PC-3 (cell line): ENCODE data around the gene PDE11A.

ENCODE experiments used
- EZH2 ChIP-seq: fragments of 300-600 bp; sonication (generic); IDR thresholded peaks from one replicate; pipeline ENCODE4 v1.6.1; 2017; ENCODE audit warnings: antibody characterized with exemption, mild to moderate bottlenecking, low read length; ENCODE audit not compliant: unreplicated experiment
- EZH2phosphoT487 ChIP-seq: fragments of 300-600 bp; sonication (generic); IDR thresholded peaks from 2 replicates; pipeline ENCODE4 v1.6.1; 2018; ENCODE audit warnings: mild to moderate bottlenecking, antibody characterized with exemption, low read length, borderline replicate concordance
- TF ChIP-seq, protein P1 (sequence below): fragments of 300-600 bp; sonication (generic); conservative IDR thresholded peaks from 2 replicates; pipeline ENCODE4 v1.5.1; 2017; ENCODE audit warnings: antibody characterized with exemption, low read depth, mild to moderate bottlenecking, low read length

DNA sequence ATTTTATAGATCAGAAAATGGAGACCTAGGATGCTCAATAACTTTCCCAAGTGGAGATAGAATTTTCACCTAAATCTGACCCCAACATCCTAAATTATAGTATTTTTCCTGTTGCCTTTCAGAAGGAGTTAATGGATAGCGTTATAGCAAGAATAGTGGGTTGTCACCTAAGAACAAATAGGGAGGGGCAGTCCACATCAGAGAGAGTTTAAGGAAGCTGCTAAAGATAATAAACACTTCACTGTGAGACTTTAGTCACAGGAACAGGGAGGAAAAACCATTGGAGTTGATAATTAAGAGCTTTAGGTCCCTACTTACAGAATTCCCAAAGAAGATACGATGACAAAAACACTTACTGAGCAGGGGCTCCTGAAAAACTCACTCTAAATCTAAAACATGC is 229.4 kb downstream of the PDE11A start:
- TF ChIP-seq EZH2phosphoT487: no peak
- no peak for TF ChIP-seq EZH2
- TF ChIP-seq, protein P1, sequence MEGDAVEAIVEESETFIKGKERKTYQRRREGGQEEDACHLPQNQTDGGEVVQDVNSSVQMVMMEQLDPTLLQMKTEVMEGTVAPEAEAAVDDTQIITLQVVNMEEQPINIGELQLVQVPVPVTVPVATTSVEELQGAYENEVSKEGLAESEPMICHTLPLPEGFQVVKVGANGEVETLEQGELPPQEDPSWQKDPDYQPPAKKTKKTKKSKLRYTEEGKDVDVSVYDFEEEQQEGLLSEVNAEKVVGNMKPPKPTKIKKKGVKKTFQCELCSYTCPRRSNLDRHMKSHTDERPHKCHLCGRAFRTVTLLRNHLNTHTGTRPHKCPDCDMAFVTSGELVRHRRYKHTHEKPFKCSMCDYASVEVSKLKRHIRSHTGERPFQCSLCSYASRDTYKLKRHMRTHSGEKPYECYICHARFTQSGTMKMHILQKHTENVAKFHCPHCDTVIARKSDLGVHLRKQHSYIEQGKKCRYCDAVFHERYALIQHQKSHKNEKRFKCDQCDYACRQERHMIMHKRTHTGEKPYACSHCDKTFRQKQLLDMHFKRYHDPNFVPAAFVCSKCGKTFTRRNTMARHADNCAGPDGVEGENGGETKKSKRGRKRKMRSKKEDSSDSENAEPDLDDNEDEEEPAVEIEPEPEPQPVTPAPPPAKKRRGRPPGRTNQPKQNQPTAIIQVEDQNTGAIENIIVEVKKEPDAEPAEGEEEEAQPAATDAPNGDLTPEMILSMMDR: no peak
